ENCODE data around the gene BCKDHB.
"Not testable (repeated sequence)": the region's sequence is repeated elsewhere in the genome, so short reads cannot be mapped to it uniquely, and the experiment has no call there.

The BCKDHB gene

DNA sequence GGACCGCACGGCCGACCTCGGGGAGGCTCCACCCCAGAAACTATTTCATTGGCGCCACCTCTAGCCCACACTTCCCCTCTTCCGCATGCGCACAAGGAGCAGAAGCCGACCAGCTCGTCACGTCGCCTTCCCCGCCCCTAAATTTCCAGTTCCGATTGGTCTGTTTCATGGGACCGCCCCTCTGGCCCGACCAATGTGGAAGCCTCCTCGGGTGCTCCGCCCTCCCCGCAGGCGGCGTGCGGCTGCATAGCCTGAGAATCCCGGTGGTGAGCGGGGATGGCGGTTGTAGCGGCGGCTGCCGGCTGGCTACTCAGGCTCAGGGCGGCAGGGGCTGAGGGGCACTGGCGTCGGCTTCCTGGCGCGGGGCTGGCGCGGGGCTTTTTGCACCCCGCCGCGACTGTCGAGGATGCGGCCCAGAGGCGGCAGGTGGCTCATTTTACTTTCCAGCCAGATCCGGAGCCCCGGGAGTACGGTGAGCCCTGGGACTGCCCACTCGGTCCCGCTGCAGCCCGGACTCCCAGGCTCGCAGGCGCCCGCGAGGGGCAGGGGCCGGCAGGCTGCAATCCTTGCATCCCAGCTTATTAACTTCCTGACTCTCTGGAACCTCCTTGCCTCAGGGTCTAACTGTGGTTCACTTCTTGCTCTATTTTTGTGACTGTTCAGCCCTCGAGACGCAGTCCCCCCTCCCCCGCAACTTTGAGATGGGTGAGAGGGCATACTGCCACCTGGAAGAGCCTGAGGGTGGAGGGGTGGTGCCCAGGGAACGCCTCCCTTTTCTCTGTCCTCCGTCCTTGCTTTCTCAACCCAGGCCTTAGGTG, at the start of gene BCKDHB:
BCKDHB (plus strand) TSS at position 254 of the 818 bp plus-strand sequence; CDS start at position 277, 23 bp downstream.
- H3K36me3 ChIP-seq (ENCODE audit: insufficient read depth, low read length): no peaks in the 10 kb centered on the region
- peaks cover 6% of the 10 kb centered on the region for H3K79me2 ChIP-seq (ENCODE audit: control insufficient read depth, insufficient read depth, low read length, unreplicated experiment)
- H3K27me3 ChIP-seq (ENCODE audit: insufficient read depth, low read length): no peaks in the 10 kb centered on the region
- H3K4me3 ChIP-seq (ENCODE audit: low read depth, low read length): peak within 1 kb of the TSS; percentile 97
- peak within 1 kb of the TSS; percentile 72 for H2AFZ ChIP-seq (ENCODE audit: low read length, unreplicated experiment)
- peak within 1 kb of the TSS; percentile 1; the same call in 1 of the 2 replicates for H3K27ac ChIP-seq (ENCODE audit: low read depth, low read length)
- peaks cover 6% of the 10 kb centered on the region for H3K4me1 ChIP-seq (ENCODE audit: control insufficient read depth, insufficient read depth, low read length, unreplicated experiment)

DNA sequence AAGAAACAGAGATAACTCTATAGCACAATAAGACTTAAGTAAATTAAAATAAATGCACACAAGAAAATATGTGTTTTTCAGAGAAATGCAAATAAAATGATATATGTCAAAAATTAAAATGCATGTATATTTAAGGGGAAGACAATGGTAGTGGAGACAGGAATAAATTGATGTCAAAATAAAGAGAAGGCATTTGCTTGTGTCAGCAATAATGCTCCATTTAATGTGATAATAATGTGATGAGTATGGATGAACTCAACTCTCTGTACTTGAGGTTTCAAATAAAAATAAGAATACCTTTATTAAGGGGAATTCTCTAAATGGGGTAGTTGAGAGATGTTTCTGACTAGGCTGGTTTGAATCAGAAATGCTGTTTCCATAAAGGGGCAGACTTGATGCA, 45.7 kb upstream of the BCKDHB start:
- no peaks in the 10 kb centered on the region for H3K4me1 ChIP-seq (ENCODE audit: control insufficient read depth, insufficient read depth, low read length, unreplicated experiment)
- no peak overlapping the region for H3K4me3 ChIP-seq (ENCODE audit: low read depth, low read length)
- no peaks in the 10 kb centered on the region for H3K79me2 ChIP-seq (ENCODE audit: control insufficient read depth, insufficient read depth, low read length, unreplicated experiment)
- H3K27me3 ChIP-seq (ENCODE audit: insufficient read depth, low read length): no peaks in the 10 kb centered on the region
- H3K36me3 ChIP-seq (ENCODE audit: insufficient read depth, low read length): no peaks in the 10 kb centered on the region
- no peak overlapping the region for H2AFZ ChIP-seq (ENCODE audit: low read length, unreplicated experiment)
- no peak overlapping the region for H3K27ac ChIP-seq (ENCODE audit: low read depth, low read length)

DNA sequence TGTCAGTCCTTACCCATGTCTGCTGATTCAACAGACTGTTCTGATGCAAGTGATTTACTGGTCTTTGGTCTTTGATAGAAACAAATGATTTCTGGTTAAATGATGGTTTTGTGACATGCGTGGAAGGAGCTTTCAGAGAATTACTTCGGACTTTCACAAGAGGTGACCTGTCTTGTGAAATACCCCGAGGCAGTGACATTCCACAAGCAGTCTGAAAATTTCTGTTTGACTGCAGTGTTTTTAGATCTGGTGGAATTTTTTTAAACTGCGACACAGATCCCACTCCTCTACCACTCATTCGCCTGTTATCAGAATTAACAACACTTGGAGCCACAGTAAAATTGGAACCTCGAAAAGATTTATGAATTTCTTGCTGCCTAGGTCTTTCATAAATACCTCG, 38.3 kb upstream of the BCKDHB start:
- H3K4me3 ChIP-seq (ENCODE audit: low read depth, low read length); H3K36me3 ChIP-seq (ENCODE audit: insufficient read depth, low read length); H3K4me1 ChIP-seq (ENCODE audit: control insufficient read depth, insufficient read depth, low read length, unreplicated experiment); H3K27ac ChIP-seq (ENCODE audit: low read depth, low read length); H3K79me2 ChIP-seq (ENCODE audit: control insufficient read depth, insufficient read depth, low read length, unreplicated experiment); H2AFZ ChIP-seq (ENCODE audit: low read length, unreplicated experiment); H3K27me3 ChIP-seq (ENCODE audit: insufficient read depth, low read length): not testable (repeated sequence)

GRCh38 chr6:80070431-80070830, 36.0 kb upstream of the BCKDHB start:
- not testable (repeated sequence) for H2AFZ ChIP-seq (ENCODE audit: low read length, unreplicated experiment); H3K4me3 ChIP-seq (ENCODE audit: low read depth, low read length); H3K36me3 ChIP-seq (ENCODE audit: insufficient read depth, low read length); H3K4me1 ChIP-seq (ENCODE audit: control insufficient read depth, insufficient read depth, low read length, unreplicated experiment); H3K79me2 ChIP-seq (ENCODE audit: control insufficient read depth, insufficient read depth, low read length, unreplicated experiment); H3K27me3 ChIP-seq (ENCODE audit: insufficient read depth, low read length); H3K27ac ChIP-seq (ENCODE audit: low read depth, low read length)

DNA sequence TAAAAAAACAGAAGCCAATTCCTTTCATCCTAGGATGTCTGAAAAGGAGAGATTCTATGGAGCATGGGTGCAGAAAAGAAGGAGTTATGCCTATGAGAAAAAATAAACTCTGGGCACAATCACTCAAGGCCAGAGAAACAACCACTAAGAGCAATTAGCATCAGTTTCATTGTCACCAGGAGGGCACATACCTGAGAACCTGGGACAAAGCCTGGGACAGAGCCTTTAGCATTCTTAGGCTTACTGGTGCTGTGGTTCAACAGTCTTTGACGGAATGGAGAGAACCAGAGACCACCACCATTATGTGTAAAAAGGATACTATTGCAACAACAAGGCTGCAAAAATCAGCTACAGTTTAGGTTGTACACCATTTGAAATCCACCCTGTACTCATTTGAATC, 29.4 kb upstream of the BCKDHB start:
- H3K79me2 ChIP-seq (ENCODE audit: control insufficient read depth, insufficient read depth, low read length, unreplicated experiment): no peaks in the 10 kb centered on the region
- H3K27ac ChIP-seq (ENCODE audit: low read depth, low read length): no peak overlapping the region
- H3K36me3 ChIP-seq (ENCODE audit: insufficient read depth, low read length): no peaks in the 10 kb centered on the region
- no peak overlapping the region for H2AFZ ChIP-seq (ENCODE audit: low read length, unreplicated experiment)
- peaks cover 38% of the 10 kb centered on the region for H3K27me3 ChIP-seq (ENCODE audit: insufficient read depth, low read length)
- no peak overlapping the region for H3K4me3 ChIP-seq (ENCODE audit: low read depth, low read length)
- no peaks in the 10 kb centered on the region for H3K4me1 ChIP-seq (ENCODE audit: control insufficient read depth, insufficient read depth, low read length, unreplicated experiment)

DNA sequence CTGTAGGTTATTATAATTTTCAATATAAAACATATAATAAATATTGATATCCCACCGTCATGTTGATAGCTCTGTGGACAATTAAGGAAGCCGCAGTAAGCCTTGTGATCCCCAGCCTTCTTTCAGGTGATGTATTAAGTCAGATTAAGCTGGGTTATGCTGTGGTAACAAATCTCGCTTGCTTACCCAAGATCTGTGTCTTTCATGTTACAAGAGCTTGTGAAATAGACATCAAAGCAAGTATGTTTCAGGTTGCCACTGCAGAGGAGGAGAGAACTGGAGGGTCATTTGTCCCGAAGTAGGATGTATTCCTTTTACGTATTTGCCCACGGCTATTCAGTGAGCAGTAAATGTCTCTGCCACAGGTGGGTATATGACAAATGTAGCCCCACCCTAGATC, 17.8 kb upstream of the BCKDHB start:
- H3K27ac ChIP-seq (ENCODE audit: low read depth, low read length): no peak overlapping the region
- no peaks in the 10 kb centered on the region for H3K4me1 ChIP-seq (ENCODE audit: control insufficient read depth, insufficient read depth, low read length, unreplicated experiment)
- H3K27me3 ChIP-seq (ENCODE audit: insufficient read depth, low read length): no peaks in the 10 kb centered on the region; the same call in 1 of the 2 replicates
- no peak overlapping the region for H2AFZ ChIP-seq (ENCODE audit: low read length, unreplicated experiment)
- no peaks in the 10 kb centered on the region for H3K36me3 ChIP-seq (ENCODE audit: insufficient read depth, low read length)
- no peak overlapping the region for H3K4me3 ChIP-seq (ENCODE audit: low read depth, low read length)
- H3K79me2 ChIP-seq (ENCODE audit: control insufficient read depth, insufficient read depth, low read length, unreplicated experiment): no peaks in the 10 kb centered on the region

DNA sequence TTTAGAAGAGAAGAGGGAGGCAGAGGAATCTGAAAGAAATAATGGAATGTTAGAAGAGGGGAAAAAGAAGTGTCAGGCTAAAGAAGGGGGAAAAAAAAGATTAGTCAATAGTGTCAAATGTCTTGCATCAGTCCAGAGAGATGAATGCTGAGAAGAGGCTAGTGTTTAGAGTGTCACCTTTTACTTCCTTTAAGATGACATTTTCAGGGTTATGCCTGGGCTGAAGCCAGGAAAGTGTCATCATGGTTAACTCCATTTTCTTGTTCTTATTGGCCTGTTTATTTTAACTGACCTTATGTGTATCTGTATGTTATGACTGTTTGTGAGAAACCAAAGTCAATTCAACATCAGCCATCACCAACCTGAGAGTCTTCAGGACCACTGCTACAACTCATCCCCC, 15.0 kb upstream of the BCKDHB start:
- H3K4me3 ChIP-seq (ENCODE audit: low read depth, low read length): no peak overlapping the region
- no peaks in the 10 kb centered on the region for H3K4me1 ChIP-seq (ENCODE audit: control insufficient read depth, insufficient read depth, low read length, unreplicated experiment)
- H3K27me3 ChIP-seq (ENCODE audit: insufficient read depth, low read length): no peaks in the 10 kb centered on the region; the same call in 1 of the 2 replicates
- H3K36me3 ChIP-seq (ENCODE audit: insufficient read depth, low read length): no peaks in the 10 kb centered on the region
- H3K27ac ChIP-seq (ENCODE audit: low read depth, low read length): no peak overlapping the region
- H2AFZ ChIP-seq (ENCODE audit: low read length, unreplicated experiment): no peak overlapping the region
- no peaks in the 10 kb centered on the region for H3K79me2 ChIP-seq (ENCODE audit: control insufficient read depth, insufficient read depth, low read length, unreplicated experiment)

DNA sequence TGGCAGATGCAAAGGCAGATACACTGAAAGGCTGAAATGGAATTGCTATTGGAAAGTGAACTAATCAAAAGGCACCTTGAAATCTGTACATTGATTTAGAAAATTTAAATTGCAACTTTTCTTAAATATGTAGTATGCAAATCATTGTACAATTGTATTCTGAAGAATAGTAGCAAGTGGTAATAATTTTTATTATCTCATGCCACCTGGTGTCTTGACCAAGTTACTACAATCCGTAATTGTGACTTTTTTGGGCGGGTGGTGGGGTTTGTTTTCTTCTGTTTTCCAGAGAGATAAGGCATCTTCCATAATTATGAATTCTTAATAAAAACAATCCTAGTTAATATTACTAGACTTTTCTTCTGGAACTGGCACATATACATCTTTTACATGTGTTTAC, 12.5 kb upstream of the BCKDHB start:
- no peaks in the 10 kb centered on the region; the same call in 1 of the 2 replicates for H3K27me3 ChIP-seq (ENCODE audit: insufficient read depth, low read length)
- no peak overlapping the region for H3K4me3 ChIP-seq (ENCODE audit: low read depth, low read length)
- H3K79me2 ChIP-seq (ENCODE audit: control insufficient read depth, insufficient read depth, low read length, unreplicated experiment): no peaks in the 10 kb centered on the region
- no peak overlapping the region for H3K27ac ChIP-seq (ENCODE audit: low read depth, low read length)
- no peak overlapping the region for H2AFZ ChIP-seq (ENCODE audit: low read length, unreplicated experiment)
- H3K36me3 ChIP-seq (ENCODE audit: insufficient read depth, low read length): no peaks in the 10 kb centered on the region
- H3K4me1 ChIP-seq (ENCODE audit: control insufficient read depth, insufficient read depth, low read length, unreplicated experiment): no peaks in the 10 kb centered on the region

GRCh38 chr6:80095600-80095999, 10.9 kb upstream of the BCKDHB start:
- no peaks in the 10 kb centered on the region for H3K27me3 ChIP-seq (ENCODE audit: insufficient read depth, low read length)
- H3K4me1 ChIP-seq (ENCODE audit: control insufficient read depth, insufficient read depth, low read length, unreplicated experiment): no peaks in the 10 kb centered on the region
- no peak overlapping the region for H3K27ac ChIP-seq (ENCODE audit: low read depth, low read length)
- H3K4me3 ChIP-seq (ENCODE audit: low read depth, low read length): no peak overlapping the region
- no peaks in the 10 kb centered on the region for H3K36me3 ChIP-seq (ENCODE audit: insufficient read depth, low read length)
- no peaks in the 10 kb centered on the region for H3K79me2 ChIP-seq (ENCODE audit: control insufficient read depth, insufficient read depth, low read length, unreplicated experiment)
- H2AFZ ChIP-seq (ENCODE audit: low read length, unreplicated experiment): no peak overlapping the region

DNA sequence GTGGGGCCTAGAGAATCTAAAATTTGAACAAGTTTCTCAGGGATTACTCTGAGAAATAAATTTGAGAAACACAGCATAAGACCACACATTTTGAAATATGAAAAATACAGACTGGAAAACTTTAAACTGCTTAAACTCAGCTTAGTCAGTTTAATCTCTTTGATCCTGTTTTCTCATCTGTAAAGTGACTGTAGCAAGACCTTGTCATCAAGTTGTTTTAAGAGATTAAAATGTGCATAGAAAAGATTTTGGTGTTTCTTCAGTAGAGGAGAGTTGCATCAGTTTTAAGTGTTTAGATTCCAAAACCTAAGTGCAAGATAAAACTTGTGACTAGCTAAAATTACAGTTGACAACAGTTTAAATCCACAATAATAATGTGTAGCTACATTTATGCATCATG, 8.1 kb upstream of the BCKDHB start:
- Histone ChIP-seq H3K4me3 (ENCODE audit: low read depth, low read length) (no peak overlapping the region), H3K27me3 (ENCODE audit: insufficient read depth, low read length) (no peaks in the 10 kb centered on the region), H3K36me3 (ENCODE audit: insufficient read depth, low read length) (no peaks in the 10 kb centered on the region), H3K27ac (ENCODE audit: low read depth, low read length) (no peak overlapping the region), H3K79me2 (ENCODE audit: control insufficient read depth, insufficient read depth, low read length, unreplicated experiment) (no peaks in the 10 kb centered on the region), H2AFZ (ENCODE audit: low read length, unreplicated experiment) (no peak overlapping the region), H3K4me1 (ENCODE audit: control insufficient read depth, insufficient read depth, low read length, unreplicated experiment) (no peaks in the 10 kb centered on the region)

- H3K27ac ChIP-seq (ENCODE audit: low read depth, low read length): no peak overlapping the region
- H3K4me1 ChIP-seq (ENCODE audit: control insufficient read depth, insufficient read depth, low read length, unreplicated experiment): peaks cover 6% of the 10 kb centered on the region
- no peak overlapping the region for H3K4me3 ChIP-seq (ENCODE audit: low read depth, low read length)
- H3K79me2 ChIP-seq (ENCODE audit: control insufficient read depth, insufficient read depth, low read length, unreplicated experiment): peaks cover 6% of the 10 kb centered on the region
- H3K36me3 ChIP-seq (ENCODE audit: insufficient read depth, low read length): no peaks in the 10 kb centered on the region
- H3K27me3 ChIP-seq (ENCODE audit: insufficient read depth, low read length): no peaks in the 10 kb centered on the region
- no peak overlapping the region for H2AFZ ChIP-seq (ENCODE audit: low read length, unreplicated experiment)
Measured at GRCh38 chr6:80104520-80104919, 2.0 kb upstream of the BCKDHB start.
